CD4-positive, alpha-beta T cell treated with Interleukin-21 for 1 hour (primary cell): ENCODE results near the gene ECT2.
"Not testable (repeated sequence)": the region's sequence is repeated elsewhere in the genome, so short reads cannot be mapped to it uniquely, and the experiment has no call there.

ENCODE experiments used
- DNase-seq: peaks from one replicate; pipeline ENCODE4 v3.0.0-alpha.2; 2020

ECT2 gene, protein sequence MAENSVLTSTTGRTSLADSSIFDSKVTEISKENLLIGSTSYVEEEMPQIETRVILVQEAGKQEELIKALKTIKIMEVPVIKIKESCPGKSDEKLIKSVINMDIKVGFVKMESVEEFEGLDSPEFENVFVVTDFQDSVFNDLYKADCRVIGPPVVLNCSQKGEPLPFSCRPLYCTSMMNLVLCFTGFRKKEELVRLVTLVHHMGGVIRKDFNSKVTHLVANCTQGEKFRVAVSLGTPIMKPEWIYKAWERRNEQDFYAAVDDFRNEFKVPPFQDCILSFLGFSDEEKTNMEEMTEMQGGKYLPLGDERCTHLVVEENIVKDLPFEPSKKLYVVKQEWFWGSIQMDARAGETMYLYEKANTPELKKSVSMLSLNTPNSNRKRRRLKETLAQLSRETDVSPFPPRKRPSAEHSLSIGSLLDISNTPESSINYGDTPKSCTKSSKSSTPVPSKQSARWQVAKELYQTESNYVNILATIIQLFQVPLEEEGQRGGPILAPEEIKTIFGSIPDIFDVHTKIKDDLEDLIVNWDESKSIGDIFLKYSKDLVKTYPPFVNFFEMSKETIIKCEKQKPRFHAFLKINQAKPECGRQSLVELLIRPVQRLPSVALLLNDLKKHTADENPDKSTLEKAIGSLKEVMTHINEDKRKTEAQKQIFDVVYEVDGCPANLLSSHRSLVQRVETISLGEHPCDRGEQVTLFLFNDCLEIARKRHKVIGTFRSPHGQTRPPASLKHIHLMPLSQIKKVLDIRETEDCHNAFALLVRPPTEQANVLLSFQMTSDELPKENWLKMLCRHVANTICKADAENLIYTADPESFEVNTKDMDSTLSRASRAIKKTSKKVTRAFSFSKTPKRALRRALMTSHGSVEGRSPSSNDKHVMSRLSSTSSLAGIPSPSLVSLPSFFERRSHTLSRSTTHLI

DNA sequence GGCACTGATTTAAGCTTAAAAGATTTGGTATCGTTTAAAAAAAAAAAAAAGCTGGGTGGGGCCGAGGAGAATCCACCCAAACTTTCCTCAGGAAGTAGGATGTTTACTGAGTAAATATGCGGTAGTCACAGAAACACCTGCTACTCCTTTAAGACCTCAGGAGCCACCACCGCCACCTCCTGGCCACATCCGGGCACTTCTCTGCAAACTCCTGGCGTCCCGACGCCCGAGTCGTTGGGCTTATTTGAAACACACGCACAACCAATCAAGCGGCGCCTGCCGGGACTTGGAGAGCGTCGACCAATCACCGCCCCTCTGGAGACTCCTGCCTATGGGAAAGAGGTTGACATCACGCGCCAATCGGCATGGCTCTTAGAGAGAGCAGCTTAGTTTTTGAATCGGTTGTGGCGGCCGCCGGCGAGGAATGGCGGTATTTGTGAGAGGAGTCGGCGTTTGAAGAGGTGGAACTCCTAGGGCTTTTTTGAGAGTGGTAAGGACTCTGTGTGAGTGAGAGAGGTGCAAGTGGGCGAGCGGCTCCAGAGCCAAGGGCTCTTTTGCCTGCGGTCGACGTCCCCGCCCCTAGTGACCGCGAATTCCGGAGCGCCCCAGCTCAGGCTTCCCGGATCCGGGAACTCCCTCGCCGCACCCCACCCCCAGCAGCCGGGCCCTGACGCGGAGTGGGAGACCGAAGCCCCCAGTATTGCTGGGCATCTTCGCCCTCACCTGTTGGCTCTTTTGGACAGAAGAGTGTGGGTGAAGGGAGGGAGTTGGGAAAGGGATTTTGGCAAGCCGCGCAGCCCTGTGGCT lies at the start of gene ECT2:
ECT2 (plus strand) TSS at position 359 of the 807 bp plus-strand sequence. CDS start 3,805 bp downstream, outside the sequence.
- peak; percentile 98 for DNase-seq

DNA sequence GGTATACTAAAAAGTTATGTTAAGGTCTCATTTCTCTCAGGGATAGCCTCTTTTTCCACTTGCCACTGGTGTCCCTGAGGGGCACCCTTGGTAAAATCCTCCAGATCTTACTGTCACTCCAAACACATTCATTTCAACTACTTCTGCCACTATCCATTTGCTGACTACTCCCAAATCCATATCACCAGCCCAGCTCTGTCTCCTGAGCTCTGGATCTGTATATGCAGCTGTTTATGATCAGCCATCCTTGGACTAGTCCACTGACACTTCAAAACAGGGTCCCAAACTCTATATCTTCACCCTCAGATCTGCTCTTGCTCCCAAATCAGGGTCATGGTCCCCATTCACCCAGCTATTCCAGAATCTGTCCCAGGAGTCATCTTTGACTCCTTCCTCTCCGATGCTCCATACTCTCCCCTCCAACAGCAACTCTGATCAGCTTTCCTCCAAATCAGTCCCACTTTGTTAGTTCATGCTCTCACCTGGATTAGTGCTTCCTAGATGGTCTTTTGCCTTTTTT lies 49.5 kb upstream of the ECT2 start:
- no peak for DNase-seq

DNA sequence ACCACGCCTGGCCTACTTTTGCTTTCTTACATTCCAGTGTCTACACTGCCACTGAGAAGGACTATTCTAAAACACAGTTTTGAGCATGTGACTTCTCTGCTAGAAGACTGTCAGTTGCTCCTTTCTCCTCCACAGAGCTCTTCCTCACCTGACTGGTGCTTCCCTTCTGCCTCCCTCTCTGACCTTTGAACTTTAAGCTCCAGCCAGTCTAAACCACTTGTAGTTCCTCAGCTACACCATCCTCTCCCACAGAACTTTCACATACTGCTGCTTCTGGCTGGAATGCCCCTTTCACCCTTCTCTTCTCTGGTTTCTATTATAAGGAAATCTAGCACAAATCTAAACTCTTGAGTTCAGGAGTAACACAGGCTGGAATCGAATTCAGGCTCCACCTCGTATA lies 48.8 kb upstream of the ECT2 start:
- DNase-seq: no peak

DNA sequence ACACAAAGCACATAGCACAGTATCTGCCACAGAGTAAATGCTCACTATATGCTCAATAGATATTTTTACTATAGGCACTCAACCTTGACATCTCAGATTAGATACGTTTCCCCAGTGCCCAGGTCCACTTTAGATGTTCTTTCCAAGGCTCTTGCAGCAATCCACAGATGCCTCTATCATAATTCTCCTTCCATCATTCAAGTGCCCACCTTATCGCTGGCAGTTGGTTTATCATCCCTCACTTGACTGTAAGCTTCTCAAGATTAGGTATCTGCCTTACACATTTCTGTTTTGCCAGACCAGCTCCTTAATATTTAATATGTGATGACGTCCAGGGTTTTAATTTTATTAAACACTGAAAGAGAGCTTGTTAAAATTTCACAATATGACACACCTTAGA lies 48.3 kb upstream of the ECT2 start:
- DNase-seq: no peak

DNA sequence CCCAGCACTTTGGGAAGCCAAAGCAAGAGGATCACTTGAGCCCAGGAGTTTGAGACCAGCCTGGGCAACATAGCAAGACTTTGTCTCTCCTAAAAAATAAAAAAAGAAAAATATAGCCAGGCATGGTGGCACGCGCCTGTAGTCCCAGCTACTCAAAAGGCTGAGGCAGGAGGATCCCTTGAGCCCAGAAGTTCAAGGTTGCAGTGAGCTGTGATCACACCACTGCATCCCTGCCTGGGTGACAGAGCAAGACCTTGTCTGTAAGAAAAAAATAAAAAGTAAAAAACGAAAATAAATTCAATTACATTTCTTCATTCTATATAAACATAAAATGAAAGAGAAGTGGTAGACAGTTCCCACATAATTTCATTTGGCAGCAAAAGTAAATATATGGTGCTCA lies 47.8 kb upstream of the ECT2 start:
- DNase-seq: not testable (repeated sequence)

DNA sequence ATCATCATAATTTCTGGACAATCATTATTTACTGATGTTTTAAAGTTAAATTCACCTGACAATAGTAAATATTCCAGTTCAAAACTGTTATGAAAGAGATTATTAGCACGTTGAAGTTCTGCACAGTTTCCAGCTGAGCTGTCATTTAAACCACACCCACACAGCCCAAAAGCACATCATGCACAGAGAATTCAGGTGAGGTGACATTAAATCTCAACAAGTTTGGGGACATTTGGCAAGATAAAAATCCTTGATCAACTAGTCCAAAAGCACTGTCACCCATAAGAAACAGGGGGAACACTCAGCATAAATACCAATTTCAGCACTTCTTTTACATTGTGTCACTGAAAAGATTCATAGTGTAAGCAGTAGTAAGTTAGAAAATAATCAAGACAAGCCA lies 46.5 kb upstream of the ECT2 start:
- no peak for DNase-seq

DNA sequence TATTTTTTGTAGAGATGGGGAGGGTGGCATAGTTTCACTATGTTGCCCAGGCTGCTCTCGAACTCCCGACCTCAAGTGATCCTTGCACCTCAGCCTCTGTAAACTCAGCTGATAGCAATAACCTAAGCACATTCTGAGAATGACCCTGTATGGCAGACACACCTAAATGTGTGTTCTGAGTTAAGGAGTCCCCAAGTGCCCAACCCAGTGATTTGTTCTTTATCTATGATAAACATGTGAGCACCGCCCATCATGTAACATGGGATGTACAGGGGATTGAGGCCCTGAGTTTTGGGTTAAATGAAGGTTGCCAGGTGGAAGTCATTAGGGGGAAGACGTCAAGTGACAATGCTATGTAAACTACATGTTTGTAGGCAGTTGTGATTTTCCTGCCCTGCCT lies 45.4 kb upstream of the ECT2 start:
- DNase-seq: no peak

DNA sequence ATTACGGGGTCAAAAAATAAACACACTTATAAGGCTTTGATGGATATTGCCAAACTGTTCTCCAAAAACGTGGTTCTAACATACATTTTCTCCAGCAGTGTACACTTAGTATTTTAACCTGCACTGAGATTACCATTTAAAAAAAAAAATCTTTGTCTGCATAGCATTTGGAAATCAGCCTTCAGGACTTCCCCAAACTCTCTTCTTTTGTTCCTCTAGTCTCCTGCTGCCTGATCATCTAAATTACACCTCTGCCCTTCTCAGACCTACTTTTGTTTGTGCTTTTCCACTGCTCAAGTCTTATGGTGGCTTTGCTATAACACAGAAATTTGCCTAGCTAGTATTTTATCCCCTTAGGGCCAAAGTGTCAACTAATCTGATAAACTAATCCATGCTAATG lies 43.5 kb upstream of the ECT2 start:
- DNase-seq: no peak

DNA sequence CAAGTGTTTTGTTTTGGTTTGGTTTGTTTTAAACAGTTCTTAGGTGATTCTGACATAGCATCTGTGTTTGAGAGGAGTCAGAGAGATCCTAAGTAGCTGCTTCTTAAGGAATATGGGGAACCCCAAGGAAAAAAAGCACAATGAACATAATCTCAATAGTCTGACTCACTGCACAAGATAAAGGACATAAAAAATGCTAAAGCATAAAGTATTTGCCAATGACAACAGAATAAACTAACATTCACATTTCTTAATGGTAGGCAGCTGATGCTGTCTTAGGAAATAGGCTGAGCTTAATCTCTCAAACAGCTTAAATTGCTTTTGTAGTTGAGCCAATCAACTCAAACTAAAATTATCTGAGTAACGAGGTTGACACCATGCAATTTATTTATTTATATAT lies 42.6 kb upstream of the ECT2 start:
- no peak for DNase-seq

DNA sequence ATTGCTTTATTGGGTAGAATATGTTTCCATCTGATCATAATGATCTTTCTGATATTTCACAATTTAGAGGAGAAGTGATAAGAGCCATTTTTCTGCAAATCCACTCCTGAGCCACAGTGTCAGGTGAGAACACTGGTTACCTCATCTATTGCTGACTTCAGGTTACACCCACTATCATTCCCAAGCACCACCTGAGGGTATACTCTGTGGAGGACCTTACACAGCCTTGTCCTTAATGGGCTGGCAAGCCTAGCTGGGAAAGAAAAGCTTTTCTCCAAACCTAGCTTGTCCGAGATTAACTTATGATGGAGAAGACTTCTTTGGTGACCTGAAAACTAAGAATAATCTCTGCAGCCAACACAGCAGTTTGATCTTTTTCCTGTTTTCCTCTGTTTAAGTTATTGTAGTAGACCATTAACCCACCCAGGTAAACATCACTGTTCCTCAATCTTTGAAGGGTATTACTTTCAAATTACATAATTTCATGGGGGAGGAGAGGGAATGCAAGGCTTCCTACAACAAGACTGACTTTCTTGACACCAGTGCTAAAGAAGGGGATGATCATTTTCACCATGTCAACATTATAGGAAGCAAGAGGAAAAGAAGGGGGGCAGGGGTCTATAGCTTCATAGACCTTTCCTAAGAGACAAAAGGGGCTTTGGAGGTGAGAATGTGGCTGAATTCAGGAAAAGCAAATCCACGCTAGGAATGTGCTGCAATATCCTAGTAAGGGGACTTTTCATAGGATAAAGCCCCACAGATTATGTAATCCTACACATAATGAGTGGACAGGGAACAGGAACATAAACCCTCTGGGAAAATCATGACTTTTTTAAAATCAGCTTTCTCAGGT lies 41.4 kb upstream of the ECT2 start:
- DNase-seq: no peak

DNA sequence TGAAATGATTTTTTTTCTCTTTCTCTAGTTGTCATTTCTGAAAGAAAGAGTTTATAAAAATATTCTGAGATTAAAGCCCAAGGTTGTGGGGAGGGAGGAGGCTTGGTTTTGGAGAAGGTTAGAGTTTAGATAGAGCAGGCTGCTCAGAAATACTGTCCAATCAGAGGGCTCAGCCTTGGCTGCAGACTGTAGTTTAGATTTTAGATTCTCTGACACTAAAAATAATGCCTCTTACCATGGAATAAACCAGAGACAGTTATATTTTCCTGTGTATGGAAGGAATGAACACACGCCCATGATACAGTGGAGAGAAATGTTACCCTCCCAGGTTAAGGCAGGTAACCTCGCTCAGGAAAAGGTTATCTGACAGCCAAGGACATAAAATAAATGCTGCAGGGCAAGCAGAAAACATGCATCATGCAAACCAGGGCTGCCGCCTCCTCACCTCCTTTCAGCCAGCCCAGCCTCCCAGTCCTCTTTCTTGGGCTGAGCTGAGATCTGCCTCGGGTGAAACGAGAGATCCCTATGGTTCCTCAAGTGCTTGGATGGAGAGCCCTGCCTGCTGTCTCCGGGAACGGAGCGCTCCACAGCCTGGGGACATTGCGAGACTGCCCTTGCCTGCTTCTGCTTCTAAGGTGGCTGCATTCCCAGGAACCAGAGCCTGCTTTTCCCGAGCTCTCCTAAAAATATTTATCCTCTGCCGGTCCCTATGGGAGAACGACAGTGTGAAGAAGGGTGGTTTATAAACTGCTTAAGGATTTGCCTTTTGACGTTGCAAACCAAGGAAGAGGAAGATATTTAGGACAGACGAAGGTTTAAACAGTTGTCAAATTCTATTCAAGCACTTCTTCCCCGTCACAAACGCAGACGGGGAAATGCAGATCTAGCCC lies 40.5 kb upstream of the ECT2 start:
- DNase-seq: peak; percentile 10

DNA sequence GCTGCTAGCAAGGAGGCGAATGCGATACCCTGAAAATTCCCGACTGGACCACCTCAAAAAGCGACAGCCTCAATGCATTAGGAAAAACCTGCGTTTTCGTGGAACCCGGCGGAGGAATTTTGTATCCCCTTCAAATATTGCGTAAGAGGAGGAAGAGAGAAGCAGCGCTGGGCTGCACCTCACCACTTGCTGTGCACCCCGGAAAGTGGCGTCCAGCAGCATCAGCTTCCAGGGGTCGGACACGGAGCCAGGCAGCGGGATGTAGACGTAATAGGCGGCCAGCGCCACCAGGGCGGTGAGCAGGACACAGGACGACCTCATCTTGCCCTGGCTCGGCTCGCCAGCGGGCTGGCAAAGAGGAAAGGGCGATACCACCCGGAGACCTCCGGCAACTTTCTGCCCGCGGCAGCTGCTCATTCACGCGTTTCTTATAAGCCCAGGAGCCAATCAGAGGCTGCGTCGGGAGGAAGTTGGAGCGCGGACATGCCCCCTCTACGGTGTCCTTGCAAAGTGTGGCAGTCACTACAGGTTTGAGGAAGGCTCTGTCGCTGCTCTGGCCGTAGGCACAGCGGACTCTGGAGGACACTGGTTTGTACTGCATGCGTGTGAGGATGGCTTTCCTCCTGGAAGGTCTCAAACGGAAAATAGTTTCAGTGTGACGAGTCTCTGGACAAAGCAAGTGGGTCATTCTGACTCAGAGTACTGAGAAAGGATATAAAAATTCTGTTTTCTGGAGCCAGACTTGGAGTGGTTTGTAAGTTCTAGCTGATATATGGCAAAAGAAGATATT lies 39.7 kb upstream of the ECT2 start, which contains the start of gene NCEH1:
NCEH1 (minus strand) TSS at position 404 of the 790 bp plus-strand sequence; CDS start at position 321, 83 bp downstream.
- peak; percentile 79 for DNase-seq

DNA sequence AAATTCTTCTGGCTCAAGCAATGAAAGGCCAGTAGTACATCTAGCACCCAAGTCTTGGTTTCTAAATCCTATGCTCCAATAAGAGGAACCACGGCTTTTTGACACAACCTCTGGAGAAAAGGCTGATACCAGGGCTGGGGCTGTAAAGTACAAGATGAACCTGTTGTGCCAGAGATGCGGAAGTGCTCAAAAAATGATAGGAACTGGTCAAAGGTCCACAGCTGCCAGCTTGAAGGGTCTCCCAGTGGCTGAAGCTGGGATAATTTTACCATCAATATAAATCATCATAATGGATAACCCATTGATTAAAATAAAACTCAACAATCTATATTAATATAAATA lies 39.1 kb upstream of the ECT2 start:
- DNase-seq: no peak

DNA sequence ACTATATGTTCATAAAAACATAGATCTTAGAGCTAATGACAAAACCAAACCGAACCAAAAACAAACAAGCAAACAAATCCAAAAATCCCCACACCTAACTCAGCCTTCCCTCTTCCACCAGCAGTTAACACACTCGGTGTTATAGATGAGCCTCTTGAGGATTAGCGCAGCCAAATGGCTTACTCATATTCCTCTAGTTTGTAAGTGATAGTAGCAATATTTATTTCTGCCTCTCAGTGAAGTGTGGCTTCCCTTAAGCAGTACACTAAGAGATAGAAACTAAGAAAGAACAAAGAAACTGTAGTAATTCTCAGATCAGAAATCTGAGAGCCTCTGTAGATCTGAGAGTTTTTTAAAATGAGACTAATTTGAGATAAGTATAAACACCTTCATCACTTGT lies 37.2 kb upstream of the ECT2 start:
- no peak for DNase-seq

DNA sequence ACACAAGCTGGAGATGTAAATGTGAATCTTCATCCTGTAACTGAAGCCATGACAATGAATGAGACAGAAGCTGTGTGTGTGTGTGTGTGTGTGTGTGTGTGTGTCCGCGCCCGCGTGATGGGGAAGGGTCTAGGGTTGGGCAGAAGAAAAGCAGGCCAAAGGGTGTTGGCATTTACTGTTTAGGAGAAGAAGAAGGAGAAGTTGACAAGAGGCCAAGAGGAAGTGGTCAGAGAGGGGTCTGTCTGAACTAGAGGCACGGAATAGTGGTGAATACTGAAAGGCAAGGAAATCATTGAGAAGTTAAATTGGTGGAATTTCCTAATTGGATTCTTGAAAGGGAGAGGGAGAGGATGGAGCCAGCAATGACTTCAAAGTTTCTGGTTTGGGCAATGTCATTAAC lies 34.0 kb upstream of the ECT2 start:
- DNase-seq: no peak

DNA sequence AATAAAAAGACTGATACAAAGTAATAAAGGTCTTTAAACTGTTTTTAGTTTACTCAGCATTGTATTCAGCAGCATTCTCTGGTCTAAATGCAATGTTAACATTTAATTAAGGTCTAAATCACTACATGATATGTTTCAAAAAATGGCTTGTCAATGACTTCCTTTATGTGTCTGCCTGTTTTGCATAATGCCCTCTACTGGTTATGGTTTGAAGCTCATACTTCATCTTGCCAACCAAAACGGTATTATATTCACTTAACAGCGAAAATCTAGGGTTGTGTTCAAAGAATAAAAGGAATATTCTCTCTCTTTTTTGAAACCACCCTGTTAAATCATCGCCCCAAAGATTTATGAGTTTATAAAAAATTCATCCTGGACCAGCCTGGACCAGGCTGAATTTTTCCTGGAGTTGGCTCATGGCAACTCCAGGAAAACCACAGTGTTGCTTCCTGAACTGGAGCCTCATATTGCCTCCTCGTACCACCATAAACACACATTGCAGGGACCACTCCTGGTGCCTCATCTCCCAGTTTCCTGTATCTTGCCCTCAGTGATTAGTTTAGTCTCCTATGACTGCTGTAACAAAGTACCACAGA lies 32.9 kb upstream of the ECT2 start:
- peak; percentile 36 for DNase-seq

DNA sequence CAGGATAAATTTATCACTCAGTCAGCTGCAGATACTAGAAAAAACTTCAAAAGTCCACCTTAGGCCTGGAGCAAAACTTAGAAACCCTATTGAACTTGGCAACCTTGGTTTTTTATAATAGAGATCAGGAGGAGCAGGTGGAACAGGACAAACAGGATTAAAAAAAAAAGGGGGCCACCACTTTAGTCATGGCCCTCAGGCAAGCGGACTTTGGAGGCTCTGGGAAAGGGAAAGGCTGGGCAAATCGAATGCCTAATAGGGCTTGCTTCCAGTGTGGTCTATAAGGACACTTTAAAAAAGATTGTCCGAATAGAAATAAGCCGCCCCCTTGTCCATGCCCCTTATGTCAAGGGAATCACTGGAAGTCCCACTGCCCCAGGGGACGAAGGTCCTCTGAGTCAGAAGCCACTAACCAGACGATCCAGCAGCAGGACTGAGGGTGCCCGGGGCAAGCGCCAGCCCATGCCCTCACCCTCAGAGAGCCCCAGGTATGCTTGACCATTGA lies 27.9 kb upstream of the ECT2 start:
- not testable (repeated sequence) for DNase-seq

DNA sequence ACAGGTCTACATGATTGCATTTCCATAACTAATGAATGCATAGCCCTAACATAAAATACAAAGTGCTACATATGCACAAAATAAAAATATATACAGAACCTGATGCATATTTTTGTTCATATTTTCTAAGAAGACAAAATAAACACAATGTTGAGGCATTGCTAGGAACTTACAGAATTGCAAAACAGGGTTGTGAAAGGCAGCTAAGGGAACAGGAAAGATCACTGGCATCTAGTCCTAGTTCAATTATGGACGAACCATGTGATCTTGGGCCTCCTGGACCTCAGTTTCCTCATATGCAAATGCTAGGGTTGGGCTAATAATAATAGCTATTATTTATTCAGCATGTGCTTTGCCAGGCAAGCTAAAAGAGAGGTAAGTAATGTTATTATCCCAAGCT lies 24.1 kb upstream of the ECT2 start:
- no peak for DNase-seq

DNA sequence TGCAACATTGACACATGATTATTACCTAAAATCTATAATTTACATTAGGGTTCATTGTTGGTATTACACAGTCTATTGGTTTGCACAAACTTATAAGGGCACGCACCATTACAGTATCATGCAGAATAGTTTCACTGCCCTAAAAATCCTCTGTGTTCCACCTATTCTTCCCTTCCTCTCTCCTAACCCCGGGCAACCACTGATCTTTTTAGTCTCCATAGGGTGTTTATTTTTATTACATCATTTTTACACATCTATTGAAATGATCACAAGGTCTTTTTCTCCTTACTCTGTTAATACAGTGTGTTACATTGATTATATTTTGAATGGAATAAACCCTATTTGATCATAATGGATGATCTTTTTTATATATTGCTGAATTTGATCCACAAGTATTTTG lies 15.5 kb upstream of the ECT2 start:
- DNase-seq: no peak
